Endothelial cell of umbilical vein (primary cell): ENCODE data around the gene MTG2. TPM values are rescaled to one million over a fixed set of nuclear protein-coding genes. Genes with fewer than 3 reads are reported as not detected.
A peak's percentile ranks its signal among the peaks of the same experiment; 100 is the strongest.

Experiments used
- BruUV-seq: library from RNA; stranded (reverse); fragments of 400-500 nt; replicated peaks from 2 replicates; lab custom pipeline; 2021; lab: Mats Ljungman, UMichigan
- CTCF ChIA-PET: fragments of 300-600, 350-600 bp; sonication (Branson Sonifier 250); formaldehyde crosslinking; loops from one replicate; lab custom pipeline; 2021; ENCODE audit warnings: antibody characterized with exemption, inconsistent platforms; lab: Charles Lee
- POLR2A ChIA-PET: fragments of 300-600, 350-600 bp; sonication (Branson Sonifier 250); formaldehyde crosslinking; loops from one replicate; lab custom pipeline; 2021; ENCODE audit warnings: antibody characterized with exemption, inconsistent platforms; lab: Charles Lee
- DNase-seq: peaks from one replicate; pipeline ENCODE4 v3.0.0-alpha.2; 2011; ENCODE audit warnings: low read depth, low spot score
- FAIRE-seq: peaks from 2 replicates; lab custom pipeline; 2011; peaks lifted over from hg19 to GRCh38; lab: Jason Lieb, UNC
- H2AFZ ChIP-seq: 2 replicates; pipeline ENCODE4 v1.6.0; 2012; ENCODE audit warnings: low read depth, low read length, control low read depth, inconsistent platforms
- H3K27ac ChIP-seq: 2 replicates; pipeline ENCODE4 v1.5.1; 2011; ENCODE audit warnings: low read depth, mild to moderate bottlenecking, control low read depth, low read length, moderate library complexity; ENCODE audit not compliant: insufficient read depth
- H3K27me3 ChIP-seq, 2 experiments: 2 replicates each; pipeline versions ENCODE4 v1.6.0 to v1.6.1; 2011; ENCODE audit warnings: low read length in 2 of 2, mixed read lengths in 1 of 2; ENCODE audit not compliant: control insufficient read depth in 2 of 2, insufficient read depth in 2 of 2
- H3K36me3 ChIP-seq, 2 experiments: 2 replicates in 1 of 2; 3 replicates in 1 of 2; pipeline ENCODE4 v1.5.1; 2011; ENCODE audit warnings: low read length in 2 of 2, mild to moderate bottlenecking in 1 of 2, moderate library complexity in 1 of 2; ENCODE audit not compliant: control insufficient read depth in 2 of 2, insufficient read depth in 2 of 2; ENCODE audit errors: extremely low read depth in 1 of 2
- H3K4me1 ChIP-seq: 3 replicates; pipeline ENCODE4 v1.5.1; 2011; ENCODE audit warnings: mild to moderate bottlenecking, low read length; ENCODE audit not compliant: control insufficient read depth, insufficient read depth; ENCODE audit errors: extremely low read depth
- H3K4me2 ChIP-seq: 2 replicates; pipeline ENCODE4 v1.6.1; 2011; ENCODE audit warnings: low read length, control low read depth, mixed read lengths; ENCODE audit not compliant: insufficient read depth
- H3K4me3 ChIP-seq, 3 experiments: fragments of 200-600 bp in 1 of 3; sonication (generic), shearing (Covaris generic) in 1 of 3; replicated peaks in 1 of 3; 2 replicates each; pipeline ENCODE4 v1.5.1; 2011 to 2016; ENCODE audit warnings: control low read depth in 3 of 3, low read length in 3 of 3, mild to moderate bottlenecking in 2 of 3, inconsistent platforms in 1 of 3, low read depth in 1 of 3, moderate library complexity in 1 of 3; ENCODE audit not compliant: insufficient read depth in 1 of 3
- H3K79me2 ChIP-seq: 2 replicates; pipeline ENCODE4 v1.6.0; 2012; ENCODE audit warnings: low read length, inconsistent platforms; ENCODE audit not compliant: control insufficient read depth, insufficient read depth
- H3K9ac ChIP-seq: replicated peaks from 2 replicates; pipeline ENCODE3; 2011; ENCODE audit warnings: low read length, control low read depth; ENCODE audit not compliant: insufficient read depth; ENCODE audit errors: extremely low read depth
- H3K9me1 ChIP-seq: replicated peaks from 3 replicates; pipeline ENCODE4 v1.6.0; 2011; ENCODE audit warnings: mild to moderate bottlenecking, low read length; ENCODE audit not compliant: control insufficient read depth, insufficient read depth; ENCODE audit errors: extremely low read depth
- H3K9me3 ChIP-seq: replicated peaks from 2 replicates; pipeline ENCODE4 v1.5.1; 2012; ENCODE audit warnings: low read length, inconsistent platforms; ENCODE audit not compliant: control insufficient read depth, insufficient read depth
- H4K20me1 ChIP-seq: replicated peaks from 2 replicates; pipeline ENCODE3; 2011; ENCODE audit warnings: mild to moderate bottlenecking, low read length; ENCODE audit not compliant: control insufficient read depth, insufficient read depth; ENCODE audit errors: extremely low read depth
- EZH2 ChIP-seq: IDR thresholded peaks from 2 replicates; pipeline ENCODE4 v1.6.1; 2012; ENCODE audit warnings: borderline replicate concordance, low read depth, mild to moderate bottlenecking, moderate library complexity, low read length, inconsistent platforms; ENCODE audit not compliant: severe bottlenecking
- FOS ChIP-seq: IDR thresholded peaks from 2 replicates; pipeline ENCODE4 v1.6.1; 2011; ENCODE audit warnings: mild to moderate bottlenecking, low read length, moderate library complexity, borderline replicate concordance; ENCODE audit not compliant: insufficient read depth
- GATA2 ChIP-seq: IDR thresholded peaks from 2 replicates; pipeline ENCODE4 v1.7.0; 2011; ENCODE audit warnings: low read depth, mild to moderate bottlenecking, moderate library complexity, mixed read lengths, low read length; ENCODE audit not compliant: insufficient read length, insufficient read depth
- JUN ChIP-seq: IDR thresholded peaks from 2 replicates; pipeline ENCODE4 v1.6.1; 2011; ENCODE audit warnings: borderline replicate concordance, low read depth; ENCODE audit not compliant: insufficient read length, insufficient read depth
- MAX ChIP-seq: IDR thresholded peaks from 2 replicates; pipeline ENCODE4 v1.6.1; 2011; ENCODE audit not compliant: insufficient read depth, insufficient read length
- MYC ChIP-seq: IDR thresholded peaks from one replicate; pipeline ENCODE4 v1.6.1; 2011; ENCODE audit warnings: mild to moderate bottlenecking, low read depth, low read length
- POLR2A ChIP-seq: IDR thresholded peaks from 2 replicates; pipeline ENCODE4 v1.6.1; 2012; ENCODE audit warnings: low read depth, mild to moderate bottlenecking, control low read depth, low read length
- POLR2AphosphoS5 ChIP-seq: IDR thresholded peaks from 2 replicates; pipeline ENCODE4 v1.6.1; 2012; ENCODE audit warnings: low read depth, mild to moderate bottlenecking, control low read depth, low read length, moderate library complexity; ENCODE audit not compliant: insufficient read depth
- dilution Hi-C: fragments of 300-500 bp; cut with MboI; formaldehyde crosslinking; loops from one replicate; pipeline ENCODE4 v1.15.0; 2019; ENCODE audit warnings: low sequenced_read_pairs; ENCODE audit not compliant: extremely low pct_ligation_motif_present
- intact Hi-C: fragments of 100-400 bp; cut with micrococcal nuclease; formaldehyde crosslinking; loops from one replicate; pipeline ENCODE4 v1.10.0; 2022
- polyA plus RNA-seq, 4 experiments: library from polyadenylated mRNA; depleted of rRNA in 3 of 4; stranded (reverse) in 3 of 4; unstranded in 1 of 4; fragments of >200 nt; gene quantifications; 2 replicates each; pipeline versions ENCODE4 v1.2.1 to v1.2.3, GENCODE V29; 2011 to 2012; ENCODE audit warnings: missing spikeins in 1 of 4
- total RNA-seq: library from RNA; stranded (reverse); gene quantifications from 2 replicates; pipeline ENCODE4 v1.2.3, GENCODE V29; 2021
- TF ChIP-seq, protein P1 (sequence below), 2 donors: IDR thresholded peaks; 1 replicate in 1 of 2; 2 replicates in 1 of 2; pipeline ENCODE4 v1.5.1; 2011; ENCODE audit warnings: low read length in 2 of 2, mild to moderate bottlenecking in 2 of 2, moderate library complexity in 2 of 2, control low read depth in 1 of 2, inconsistent platforms in 1 of 2, low read depth in 1 of 2; ENCODE audit not compliant: insufficient read depth in 1 of 2; ENCODE audit errors: extremely low read depth in 1 of 2

Gene MTG2
- total and polyA plus RNA-seq, 2 donors (not counting 3 experiments of a cell fraction or from before 2014, with no cell fraction given) = 19.9 to 31.6 TPM

DNA sequence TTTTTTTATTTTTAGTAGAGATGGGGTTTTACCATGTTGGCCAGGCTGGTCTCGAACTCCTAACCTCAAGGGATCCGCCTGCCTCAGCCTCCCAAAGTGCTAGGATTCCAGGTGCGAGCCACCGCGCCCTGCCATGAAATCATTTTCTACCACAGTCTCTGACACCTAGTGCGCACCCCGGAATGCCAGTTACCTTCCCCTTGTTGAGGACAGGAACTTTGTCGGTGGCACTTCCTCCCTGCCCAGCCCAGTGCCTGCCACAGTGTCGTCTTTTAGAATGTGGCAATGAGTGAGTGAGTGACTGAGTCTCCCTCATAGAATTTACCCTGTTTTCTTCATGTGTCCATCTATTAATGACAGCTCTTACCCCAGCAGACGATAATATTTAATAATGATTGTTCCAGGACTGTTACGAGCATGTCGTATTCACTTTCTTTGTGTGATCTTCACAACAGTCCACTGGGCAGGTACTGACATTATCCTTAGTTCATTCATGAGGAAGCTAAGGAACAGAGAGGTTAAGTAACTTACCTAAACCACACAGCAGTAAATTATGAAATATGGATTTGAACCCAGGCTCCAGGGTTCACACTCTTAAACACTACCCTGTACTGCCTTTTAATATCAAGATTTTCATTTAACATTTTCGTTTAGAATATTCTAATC lies 57.3 kb downstream of the MTG2 start:
- H2AFZ ChIP-seq = no peak overlapping the region
- peaks cover 3% of the 10 kb centered on the region for H3K79me2 ChIP-seq
- no peaks in the 10 kb centered on the region for H3K27me3 ChIP-seq
- intact Hi-C loops = no loop called here
- DNase-seq (no peak), FAIRE-seq (no peak)
- H3K36me3 ChIP-seq = peaks cover 0 to 6% of the 10 kb centered on the region in 2 experiments
- no peak overlapping the region for H3K9ac ChIP-seq
- H4K20me1 ChIP-seq = no peaks in the 10 kb centered on the region
- TF ChIP-seq, protein P1, sequence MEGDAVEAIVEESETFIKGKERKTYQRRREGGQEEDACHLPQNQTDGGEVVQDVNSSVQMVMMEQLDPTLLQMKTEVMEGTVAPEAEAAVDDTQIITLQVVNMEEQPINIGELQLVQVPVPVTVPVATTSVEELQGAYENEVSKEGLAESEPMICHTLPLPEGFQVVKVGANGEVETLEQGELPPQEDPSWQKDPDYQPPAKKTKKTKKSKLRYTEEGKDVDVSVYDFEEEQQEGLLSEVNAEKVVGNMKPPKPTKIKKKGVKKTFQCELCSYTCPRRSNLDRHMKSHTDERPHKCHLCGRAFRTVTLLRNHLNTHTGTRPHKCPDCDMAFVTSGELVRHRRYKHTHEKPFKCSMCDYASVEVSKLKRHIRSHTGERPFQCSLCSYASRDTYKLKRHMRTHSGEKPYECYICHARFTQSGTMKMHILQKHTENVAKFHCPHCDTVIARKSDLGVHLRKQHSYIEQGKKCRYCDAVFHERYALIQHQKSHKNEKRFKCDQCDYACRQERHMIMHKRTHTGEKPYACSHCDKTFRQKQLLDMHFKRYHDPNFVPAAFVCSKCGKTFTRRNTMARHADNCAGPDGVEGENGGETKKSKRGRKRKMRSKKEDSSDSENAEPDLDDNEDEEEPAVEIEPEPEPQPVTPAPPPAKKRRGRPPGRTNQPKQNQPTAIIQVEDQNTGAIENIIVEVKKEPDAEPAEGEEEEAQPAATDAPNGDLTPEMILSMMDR (IDR thresholded peaks at IDR 0.05; ENCODE audit: extremely low read depth in 1 of 2, insufficient read depth in 1 of 2, low read depth in 1 of 2, low read length in 2 of 2) = no peak
- TF ChIP-seq GATA2 (no peak), POLR2AphosphoS5 (no peak), MYC (no peak), MAX (no peak), JUN (no peak), FOS (no peak), EZH2 (no peak), POLR2A (no peak)
- no peak overlapping the region for H3K27ac ChIP-seq
- ChIA-PET CTCF (no interaction called here), POLR2A (no interaction called here)
- no peaks in the 10 kb centered on the region for H3K9me3 ChIP-seq
- peaks cover 5% of the 10 kb centered on the region for H3K4me1 ChIP-seq
- TSS peak; percentile 30 for BruUV-seq
- H3K4me3 ChIP-seq = no peak overlapping the region
- no peaks in the 10 kb centered on the region for H3K9me1 ChIP-seq
- dilution Hi-C loops = no loop called here
- no peak overlapping the region for H3K4me2 ChIP-seq
